Erythroblast (primary cell): ENCODE data around the gene DISP2.

Experiments
- DNase-seq, 2 experiments: peaks; one replicate each; lab custom pipeline; 2025; lab: John Stamatoyannopoulos, UW
- GATA1 ChIP-seq: IDR thresholded peaks from 2 replicates; pipeline ENCODE4 v1.6.1; 2011; ENCODE audit warnings: low read depth, mild to moderate bottlenecking, control low read depth, low read length, moderate library complexity
- POLR2A ChIP-seq: IDR thresholded peaks from 2 replicates; pipeline ENCODE4 v1.6.1; 2011; ENCODE audit warnings: mild to moderate bottlenecking, low read length

DISP2 gene

GRCh38 chr15:40320931-40321371 lies 37.1 kb upstream of the DISP2 start:
- peak; percentile 70 to 75 for DNase-seq
- TF ChIP-seq POLR2A, result no peak
- TF ChIP-seq GATA1, result no peak

DNA sequence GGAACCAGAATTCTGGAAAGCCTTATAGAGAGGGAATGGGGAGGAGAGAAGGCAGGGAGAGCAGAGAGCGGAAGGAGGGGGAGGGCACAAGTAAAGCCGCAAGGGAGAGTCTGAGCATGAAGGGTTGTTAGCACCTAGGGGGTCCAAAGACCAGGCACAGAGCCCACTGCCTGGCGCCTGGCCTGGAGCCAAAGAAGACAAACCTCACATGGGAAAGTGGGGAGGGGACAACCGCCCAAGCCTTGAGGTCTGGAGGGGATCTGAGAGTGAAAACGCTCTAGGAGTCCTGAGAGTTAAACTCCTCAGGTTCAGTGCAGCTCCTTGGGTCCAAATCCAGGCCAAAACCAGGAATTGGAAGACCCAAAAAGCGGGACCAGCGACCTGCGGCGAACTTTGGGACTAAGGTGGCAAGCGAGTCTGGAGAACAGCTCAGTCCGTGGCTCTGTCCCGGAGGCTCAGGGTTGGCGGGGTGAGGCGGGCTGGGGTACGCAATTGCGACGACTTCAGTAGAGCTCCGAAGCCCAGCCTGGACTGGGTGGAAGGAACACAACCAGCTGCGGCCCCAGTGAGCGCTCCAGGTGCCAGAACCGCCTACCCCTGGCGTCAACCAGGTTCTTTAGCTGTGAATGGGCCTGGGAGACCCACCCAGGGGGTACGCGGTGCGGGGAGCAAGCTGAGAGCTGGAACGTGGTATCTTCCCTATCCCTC lies 35.3 kb upstream of the DISP2 start:
- TF ChIP-seq POLR2A (no peak), GATA1 (no peak)
- peak in 1 of 2 experiments; percentile 33 for DNase-seq

DNA sequence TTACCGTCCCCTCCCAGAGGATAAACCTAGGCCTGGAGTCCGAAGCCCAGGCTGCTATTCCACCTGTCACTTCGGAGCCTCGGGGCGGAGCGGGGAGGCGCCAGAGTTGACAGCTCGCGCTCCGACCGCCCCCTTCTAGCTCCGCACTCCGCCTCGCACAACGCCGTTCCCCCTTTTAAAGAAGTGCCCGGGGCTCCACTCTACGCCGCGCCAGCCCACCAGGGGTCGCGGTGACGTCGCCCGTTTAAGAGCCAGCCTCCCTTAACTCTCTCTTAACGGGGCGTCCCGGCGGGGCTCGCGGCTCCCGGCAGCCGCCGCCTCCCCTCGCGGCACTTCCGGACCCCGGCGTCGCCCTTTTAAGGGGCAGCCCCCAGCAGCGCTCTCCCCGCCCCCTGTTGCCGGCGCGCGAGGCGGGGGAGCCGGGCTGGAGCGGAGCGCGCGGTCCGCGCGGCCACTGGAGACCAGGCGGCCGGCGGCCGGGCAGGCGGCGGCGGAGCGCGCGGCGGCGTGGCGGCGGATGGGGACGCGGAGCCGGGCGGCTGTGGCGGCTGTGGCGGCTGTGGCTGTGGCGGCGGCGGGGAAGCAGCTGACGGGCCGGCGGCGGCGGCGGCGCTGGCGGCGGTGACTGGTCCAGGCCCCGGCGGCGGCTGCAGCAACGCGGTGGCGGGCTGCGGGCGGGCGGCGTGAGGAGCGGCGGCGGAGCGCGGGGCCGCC lies 34.6 kb upstream of the DISP2 start, which contains the start of gene INAFM2:
Gene INAFM2 (plus strand): TSS at position 454 of the 714 bp plus-strand sequence. CDS start 364 bp downstream, outside the sequence.
- TF ChIP-seq GATA1 (no peak), POLR2A (peak; percentile 18)
- DNase-seq, result peak; percentile 93 to 94

DNA sequence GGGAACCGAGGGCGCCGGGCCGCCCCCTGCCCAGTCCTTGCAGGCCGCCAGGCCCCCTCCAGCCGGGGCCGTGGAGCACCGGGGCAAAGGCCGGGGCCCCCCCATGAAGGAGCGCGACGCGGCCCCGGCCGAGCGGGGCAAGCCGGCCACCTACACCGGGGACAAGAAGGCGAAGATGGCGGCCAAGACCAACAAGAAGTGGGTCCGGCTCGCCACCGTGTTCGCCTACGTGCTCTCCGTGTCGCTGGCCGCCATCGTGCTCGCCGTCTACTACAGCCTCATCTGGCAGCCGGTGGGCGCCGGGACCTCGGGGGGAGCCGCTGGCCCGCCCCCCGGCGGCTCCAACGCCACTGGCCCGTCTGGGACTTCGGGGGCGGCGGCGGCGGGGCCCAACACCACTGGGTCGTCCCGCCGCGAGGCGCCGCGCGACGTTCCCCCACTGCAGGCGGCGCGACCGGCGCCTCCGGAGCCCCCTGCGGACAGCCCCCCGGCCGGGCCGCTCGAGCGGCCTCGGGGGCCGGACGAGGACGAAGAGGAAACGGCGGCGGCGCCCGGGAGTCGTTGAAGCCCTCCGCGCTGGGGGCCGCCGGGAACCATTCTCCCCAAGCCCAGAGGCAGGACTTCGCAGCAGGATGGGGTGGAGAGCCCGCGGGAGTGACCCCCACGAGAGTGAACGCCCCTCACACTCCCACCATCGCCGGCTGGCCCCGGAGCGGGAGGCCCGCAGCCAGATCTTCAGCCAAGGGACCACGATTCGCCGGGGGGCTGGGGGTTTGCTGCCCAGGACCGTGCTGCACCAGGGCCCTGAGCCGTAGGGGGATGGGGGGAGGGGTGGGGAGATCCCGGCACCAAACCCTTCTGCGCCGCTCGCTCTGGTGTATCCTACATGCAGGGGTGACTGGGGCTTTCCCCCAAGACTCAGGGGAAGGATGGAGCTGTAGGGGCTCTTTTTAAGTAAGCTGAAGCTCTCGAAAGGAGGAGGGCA lies 33.8 kb upstream of the DISP2 start:
- TF ChIP-seq GATA1 (no peak), POLR2A (no peak)
- peak; percentile 59 to 68 for DNase-seq

GRCh38 chr15:40325188-40325587 lies 32.8 kb upstream of the DISP2 start:
- no peak for TF ChIP-seq POLR2A
- TF ChIP-seq GATA1, result no peak
- no peak for DNase-seq

DNA sequence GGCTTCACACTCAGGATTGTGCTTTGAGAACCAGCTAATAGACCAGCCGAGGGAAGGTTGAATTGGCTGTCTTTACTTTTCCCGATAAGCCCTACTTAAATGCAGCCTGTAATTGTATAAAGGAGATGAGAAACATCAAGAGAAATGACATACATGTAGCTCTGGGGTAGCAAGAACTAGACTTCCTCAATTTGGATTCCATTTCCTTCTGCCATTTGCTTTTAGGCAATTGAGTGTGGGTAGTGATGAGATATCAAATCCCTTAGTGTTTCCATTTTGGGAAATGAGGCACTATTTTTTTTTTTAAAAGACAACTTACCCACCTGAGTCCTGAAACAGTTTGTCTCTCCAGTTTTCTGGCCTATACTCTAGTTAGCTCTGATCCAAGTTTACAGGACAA lies 32.3 kb upstream of the DISP2 start:
- no peak for DNase-seq
- TF ChIP-seq GATA1 (no peak), POLR2A (no peak)

DNA sequence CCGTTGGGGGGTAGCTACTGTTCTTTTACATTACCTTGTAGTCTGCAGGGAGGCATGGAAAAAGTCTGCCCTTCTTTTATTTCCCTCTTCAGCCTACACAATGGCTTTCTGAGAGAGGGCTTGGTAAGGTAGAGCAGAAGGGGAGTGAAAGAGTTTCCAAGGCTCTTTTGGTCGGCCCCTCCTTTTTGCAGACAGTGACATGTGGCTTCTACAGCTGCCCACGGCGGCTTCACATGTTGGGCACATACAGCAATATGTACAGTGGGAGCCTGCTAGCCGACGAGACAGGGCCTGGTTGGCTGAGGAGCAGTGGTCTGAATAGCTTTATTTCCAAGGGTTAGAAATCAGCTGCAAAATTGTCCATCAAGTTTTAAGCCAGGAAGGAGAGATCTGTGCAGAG lies 30.6 kb upstream of the DISP2 start:
- no peak for DNase-seq
- TF ChIP-seq POLR2A (no peak), GATA1 (no peak)

DNA sequence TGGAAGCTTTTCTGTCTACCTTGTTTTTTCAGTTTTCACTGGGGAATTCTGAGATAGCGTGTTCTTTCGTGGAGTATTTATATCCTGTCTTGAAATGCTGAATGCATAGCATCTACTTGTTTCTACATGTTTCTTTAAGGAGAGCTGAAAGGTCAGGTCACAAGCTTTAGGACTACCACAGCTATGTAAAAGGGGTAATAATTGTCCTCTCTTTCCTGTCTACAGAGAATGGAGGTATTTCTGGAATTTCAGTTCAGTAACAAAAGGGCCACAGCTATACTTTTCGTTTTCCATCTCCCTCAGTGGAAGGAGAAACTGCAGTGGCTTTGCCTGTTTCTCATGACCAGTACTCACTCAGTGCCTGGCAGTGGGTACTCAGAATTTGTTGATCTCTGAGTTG lies 29.8 kb upstream of the DISP2 start:
- no peak for TF ChIP-seq GATA1
- TF ChIP-seq POLR2A, result no peak
- no peak for DNase-seq

DNA sequence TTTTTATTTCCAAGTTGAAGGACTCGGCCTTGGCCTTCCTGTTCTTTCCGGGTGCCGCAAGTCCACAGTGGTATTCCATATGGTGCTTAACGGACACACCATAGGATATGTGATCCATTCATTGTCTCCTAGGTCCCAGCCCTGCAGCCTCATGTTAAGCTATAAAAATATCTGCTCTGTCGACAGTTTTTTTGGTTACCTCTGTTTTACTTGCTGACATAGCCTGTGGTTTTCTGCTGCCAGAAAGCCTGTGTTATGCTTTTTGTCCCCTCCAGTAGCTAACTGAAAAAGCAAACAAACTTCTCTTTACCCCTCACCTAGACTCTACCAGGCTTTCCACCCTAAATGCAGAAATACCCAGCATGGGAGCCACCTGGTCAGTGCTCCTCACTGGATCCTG lies 29.3 kb upstream of the DISP2 start:
- TF ChIP-seq GATA1 (no peak), POLR2A (no peak)
- DNase-seq, result no peak

GRCh38 chr15:40329804-40330203 lies 28.2 kb upstream of the DISP2 start:
- no peak for DNase-seq
- TF ChIP-seq POLR2A (no peak), GATA1 (no peak)

GRCh38 chr15:40330368-40330836 lies 27.6 kb upstream of the DISP2 start:
- no peak for TF ChIP-seq GATA1
- TF ChIP-seq POLR2A, result no peak

GRCh38 chr15:40331026-40331425 lies 27.0 kb upstream of the DISP2 start:
- TF ChIP-seq GATA1, result no peak
- no peak for TF ChIP-seq POLR2A
- no peak for DNase-seq

More at GRCh38 chr15:40330368-40330836, 27.6 kb upstream of the DISP2 start:
- peak; percentile 26 to 57 for DNase-seq

DNA sequence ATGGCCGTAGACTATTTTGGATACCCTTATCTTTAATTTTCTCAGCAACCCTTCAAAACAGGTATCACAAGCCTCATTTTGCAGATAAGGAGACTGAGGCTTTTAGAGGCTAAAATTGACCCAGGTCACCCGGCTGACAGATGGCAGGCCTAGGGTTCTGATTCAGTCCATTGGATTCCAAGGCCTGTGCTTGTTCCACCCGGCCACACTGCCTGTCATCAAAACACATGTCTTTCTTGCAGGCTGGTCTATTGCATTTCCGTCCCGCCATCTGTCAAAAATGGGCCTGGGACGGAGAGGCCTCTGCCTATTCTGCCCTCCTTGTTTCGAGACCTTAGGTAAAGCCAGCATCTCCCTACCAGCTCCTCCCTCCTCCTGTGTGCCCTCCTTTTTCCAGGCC lies 26.4 kb upstream of the DISP2 start:
- DNase-seq, result no peak
- TF ChIP-seq GATA1, result no peak
- no peak for TF ChIP-seq POLR2A
